ENCODE results near the gene NASP.
"Not testable (repeated sequence)": the region's sequence is repeated elsewhere in the genome, so short reads cannot be mapped to it uniquely, and the experiment has no call there.

The NASP gene

DNA sequence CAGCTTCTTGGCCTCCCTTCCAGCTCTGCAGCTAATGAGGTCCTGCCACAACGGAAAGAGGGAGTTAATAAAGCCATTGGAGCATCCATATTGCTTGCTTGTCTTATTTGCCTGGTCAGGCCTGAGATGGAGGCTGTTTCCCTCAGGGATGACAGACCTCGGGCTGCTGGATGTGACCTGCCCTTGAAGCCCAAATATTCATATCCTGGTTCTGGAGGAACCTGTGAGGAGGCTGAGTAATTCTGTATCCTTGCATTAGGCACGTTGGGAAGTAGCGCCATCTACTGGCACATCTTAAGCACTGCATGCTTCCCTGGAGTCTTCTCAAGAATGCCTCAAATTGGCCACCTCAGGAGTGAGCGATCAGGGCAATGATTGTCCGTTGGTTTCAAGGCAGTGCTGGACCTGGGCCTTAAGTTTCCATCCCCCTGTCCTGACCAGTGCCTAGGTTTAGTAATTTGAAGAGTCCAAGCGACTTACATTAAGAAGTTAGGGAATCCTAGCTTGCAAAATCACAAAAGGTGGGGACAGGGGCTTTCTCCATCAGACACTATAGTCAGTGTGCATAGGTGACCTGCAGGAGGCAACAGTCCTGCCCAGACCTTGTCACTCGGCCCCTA lies 13.8 kb upstream of the NASP start:
- DNase-seq = peak; percentile 80

DNA sequence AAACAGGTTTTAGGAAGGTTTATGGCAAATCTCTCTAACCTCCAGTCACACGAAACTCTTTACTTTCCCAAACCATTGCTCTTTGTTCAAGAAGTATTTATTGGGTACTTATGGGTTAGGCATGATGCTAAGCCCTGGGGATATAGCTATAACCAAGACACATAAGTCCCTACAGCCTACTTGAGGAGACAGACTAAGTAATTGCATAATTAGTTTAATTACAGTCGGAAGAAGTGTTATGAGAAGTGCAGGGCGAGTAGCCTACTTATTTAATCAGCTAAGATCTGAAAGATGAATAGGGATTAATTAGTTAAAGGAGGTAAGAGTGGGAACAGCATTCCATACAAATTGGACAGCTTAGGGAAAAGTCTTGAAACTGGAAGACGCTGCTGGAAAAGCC lies 13.2 kb upstream of the NASP start:
- DNase-seq = no peak

DNA sequence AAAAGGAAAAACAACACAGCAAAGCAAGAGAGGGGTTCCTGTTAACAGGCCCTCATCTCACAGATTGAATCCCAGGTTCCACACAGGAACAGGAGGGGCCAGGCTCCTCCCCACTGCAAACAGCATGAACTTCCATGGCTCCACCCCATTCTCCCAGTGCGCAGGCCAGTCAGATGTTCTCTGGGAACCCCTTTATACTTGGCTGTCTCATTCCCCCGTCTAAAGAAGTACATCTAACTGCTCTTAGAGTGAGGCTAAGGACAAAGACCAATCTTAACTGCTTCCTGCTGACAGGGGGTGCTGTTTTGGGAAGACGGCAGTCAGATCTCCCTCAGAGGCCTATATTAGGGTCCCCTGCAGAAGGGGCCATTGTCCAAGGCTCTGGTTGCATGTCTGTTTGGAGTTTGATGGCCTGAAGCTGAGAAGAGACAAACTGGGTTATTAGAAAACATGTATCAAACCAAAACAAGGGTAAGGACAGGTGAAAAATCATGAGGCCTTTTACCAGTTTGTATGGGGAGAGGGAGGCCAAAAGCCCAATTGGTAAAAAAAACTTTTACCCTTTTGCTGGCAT lies 10.5 kb upstream of the NASP start:
- no peak for DNase-seq

DNA sequence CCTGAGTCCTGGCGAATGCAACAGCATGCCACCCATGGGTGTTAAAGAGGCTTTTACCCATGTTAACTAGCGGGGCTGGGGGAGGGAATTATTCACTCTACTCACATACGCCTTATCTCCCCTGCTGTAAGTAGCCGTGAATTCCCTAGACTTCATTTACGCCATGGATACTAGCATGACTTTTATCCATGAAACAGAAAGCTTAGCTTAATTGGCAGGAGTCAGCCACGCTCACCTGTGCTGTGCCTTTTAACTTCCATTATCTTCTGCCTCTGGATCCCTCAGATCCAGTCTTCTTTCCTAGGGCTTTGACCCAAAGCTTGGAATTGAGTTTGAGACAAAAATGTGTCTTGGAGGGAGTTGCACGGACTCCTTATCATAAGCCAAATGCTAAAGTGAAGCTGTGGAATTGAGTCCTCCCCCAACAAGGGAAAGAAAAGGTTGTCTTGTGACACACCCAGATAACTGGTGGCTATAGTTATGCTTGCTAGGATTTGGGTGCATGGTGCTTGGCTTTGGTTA lies 9.7 kb upstream of the NASP start:
- no peak for DNase-seq

DNA sequence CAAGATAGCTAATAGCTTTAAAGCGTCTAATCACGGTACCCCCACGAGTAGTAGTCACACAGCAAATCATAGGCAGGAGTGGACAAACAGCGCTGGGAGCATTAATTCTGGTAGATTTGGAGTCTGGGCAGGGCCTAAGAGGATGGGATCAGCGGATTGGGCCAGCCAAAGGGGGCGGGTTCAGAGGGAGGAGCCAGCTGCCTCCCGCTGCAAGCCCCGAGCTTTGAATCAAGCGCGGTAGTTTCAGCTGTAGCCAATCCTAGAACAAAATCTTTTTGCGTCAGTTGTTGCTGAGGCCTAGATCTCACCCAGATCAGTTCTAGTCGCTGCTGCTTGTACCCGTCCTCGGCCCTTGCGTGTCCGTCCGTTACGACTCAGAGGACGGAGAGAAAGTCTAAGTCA lies 576 bp upstream of the NASP start:
- DNase-seq = peak; percentile 99

DNA sequence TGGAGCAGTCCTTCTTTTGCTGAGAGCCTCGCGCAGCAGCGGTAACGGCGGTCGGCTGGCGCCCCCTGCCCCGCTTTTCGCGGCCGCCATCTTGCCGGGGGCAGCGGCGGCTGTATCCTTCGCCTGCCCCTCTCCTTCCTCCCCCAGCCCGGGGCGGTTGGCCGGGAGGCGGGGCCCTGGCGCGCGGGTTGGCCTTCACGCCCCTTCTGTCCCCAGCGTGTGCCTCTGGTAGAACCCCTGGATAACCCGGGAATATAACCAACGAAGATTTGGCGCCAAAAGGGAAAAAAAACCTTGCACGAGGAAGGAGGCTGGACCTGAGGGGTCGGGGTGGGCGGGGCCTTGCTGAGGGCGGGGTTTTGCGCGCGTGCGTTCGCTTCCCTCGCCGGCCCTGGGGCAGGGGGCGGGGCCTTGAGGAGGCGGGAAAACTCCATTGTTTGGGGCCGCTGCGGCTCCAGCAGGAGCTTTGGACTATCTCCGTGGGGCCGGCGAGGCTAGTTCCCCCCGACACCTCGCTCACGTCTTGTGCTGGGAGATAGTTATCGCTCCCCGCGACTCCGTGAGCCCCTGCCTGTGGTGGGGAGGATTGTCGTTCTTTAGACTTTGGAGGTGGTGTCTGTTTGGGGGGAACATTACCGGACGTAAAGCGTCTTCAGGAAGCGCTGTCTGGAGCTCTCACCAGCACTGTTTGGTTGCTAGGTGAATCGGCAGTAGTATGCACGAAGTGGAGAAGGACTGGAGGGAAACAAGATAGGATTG lies 689 bp downstream of the NASP start:
- peak; percentile 95 for DNase-seq

DNA sequence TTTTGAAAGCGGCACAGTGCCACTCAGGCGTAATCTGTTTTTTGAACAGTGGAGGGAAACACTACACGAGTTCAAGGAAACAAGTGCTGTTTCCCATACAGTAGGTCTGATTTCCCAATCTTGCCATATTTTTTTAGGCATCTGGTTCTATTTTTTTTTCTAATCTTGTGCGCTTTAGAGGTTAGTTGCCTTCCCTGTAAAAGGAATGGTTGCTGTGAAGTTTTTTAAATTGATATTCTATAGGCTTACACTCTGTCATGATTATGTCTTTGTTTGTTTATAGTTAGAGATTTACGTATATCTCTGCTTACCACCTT lies 1.2 kb downstream of the NASP start:
- no peak for DNase-seq

DNA sequence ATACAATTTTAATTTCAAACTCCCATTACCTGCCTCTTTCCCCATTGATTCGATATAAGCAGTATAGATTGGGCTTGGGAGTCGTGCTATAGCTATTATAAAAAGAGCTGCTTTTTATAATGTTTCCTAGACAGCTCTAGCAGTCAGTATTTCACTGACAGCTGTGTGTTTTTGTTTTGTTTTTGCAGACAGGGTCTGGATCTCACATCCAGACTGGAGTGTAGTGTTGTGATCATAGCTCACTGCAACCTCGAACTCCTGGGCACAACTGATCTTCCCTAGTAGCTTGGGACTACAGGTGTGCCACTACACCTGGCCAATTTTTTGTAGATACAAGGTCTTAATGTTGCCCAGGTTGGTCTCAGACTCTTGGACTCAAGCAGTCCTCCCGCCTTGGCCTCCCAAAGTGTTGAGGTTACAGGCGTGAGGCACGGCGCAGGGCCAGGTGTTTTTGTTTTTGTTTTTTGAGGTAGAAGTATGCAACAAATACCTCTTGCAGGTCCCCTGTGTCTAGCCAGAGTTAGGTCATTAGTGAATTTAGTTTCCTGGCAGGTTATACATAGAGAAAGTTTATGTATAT lies 1.7 kb downstream of the NASP start:
- no peak for DNase-seq

DNA sequence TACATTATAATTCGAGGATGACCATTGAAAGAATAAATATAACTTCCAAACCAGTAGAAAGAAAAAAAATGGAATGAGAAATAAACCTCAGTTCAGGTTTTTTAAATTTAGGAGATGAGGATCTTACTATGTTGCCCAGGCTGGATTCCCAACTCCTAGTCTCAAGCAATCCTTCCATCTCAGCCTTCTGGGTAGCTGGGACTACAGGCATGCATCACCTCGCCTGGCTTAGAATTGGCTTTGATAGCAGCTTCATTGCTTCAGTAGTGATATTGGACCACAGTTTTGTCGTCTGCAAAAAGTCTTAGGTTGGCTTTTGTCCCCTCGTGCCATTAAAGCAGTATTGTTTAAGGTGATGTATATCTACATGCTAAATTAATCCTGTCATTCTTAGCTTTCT lies 2.9 kb downstream of the NASP start:
- no peak for DNase-seq

DNA sequence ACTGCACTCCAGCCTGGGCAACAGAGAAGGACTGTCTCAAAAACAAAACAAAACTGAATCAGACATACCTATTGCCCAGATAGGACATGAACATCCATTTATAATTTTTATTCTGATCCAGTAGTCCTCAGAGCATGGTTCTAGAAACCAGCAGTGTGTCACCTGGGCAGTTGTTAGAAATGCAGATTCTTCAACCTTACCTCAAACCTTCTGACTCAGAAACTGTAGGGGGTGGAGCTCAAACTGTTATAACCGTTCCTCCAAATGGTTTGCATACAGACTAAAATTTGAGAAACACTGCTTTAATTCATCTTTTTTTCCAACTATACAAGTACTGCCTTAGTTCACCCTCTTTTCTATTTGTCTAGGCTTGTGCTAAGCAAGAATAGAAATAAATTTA lies 6.0 kb downstream of the NASP start:
- DNase-seq = no peak

DNA sequence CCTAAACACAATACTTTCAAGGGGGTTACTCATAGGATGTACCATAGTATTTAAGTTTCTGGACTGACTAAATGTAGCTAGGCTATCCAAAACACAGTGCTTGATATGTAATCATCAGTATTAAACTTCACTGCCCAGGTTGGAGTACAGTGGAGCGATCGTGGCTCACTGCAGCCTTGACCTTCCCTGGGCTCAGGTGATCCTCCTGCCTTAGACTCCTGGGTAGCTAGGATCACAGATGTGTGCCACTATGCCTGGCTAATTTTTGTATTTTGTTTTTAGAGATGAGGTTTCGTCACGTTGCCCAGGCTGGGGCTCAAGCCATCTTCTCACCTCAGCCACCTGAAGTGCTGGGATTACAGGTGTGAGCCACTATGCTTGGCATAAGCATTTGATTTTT lies 10.6 kb downstream of the NASP start:
- DNase-seq = no peak

DNA sequence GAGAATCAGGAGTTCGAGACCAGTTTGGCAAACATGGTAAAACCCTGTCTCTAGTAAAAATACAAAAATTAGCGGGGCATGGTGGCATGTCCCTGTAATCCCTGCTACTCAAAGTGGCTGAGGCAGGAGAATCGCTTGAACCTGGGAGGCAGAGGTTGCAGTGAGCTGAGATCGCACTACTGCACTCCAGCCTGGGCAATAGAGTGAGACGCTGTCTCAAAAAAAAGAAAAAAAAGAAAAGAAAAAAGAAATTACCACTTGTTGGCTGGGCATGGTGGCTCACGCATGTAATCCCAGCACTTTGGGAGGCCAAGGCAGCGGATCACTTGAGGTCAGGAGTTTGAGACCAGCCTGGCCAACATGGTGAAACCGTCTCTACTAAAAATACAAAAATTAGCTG lies 12.9 kb downstream of the NASP start:
- DNase-seq = not testable (repeated sequence)

DNA sequence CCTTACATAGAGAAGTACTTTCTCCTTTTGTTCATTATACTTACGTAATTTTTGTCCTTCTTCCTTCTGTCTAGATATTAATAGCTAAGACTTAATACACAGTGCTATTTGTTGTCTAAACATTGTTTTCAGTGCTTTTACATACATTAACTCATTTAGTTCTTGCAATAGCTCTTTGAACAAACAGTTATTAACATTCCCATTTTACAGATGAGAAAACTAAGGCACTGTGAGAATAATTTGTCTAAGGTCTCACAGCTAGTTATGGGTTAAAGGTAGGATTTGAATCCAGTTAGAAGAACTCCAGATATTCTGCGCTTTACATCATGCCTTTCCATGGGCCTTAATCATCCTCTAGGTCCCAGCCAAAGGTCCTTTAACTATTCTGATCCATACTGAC lies 20.4 kb downstream of the NASP start:
- no peak for DNase-seq

DNA sequence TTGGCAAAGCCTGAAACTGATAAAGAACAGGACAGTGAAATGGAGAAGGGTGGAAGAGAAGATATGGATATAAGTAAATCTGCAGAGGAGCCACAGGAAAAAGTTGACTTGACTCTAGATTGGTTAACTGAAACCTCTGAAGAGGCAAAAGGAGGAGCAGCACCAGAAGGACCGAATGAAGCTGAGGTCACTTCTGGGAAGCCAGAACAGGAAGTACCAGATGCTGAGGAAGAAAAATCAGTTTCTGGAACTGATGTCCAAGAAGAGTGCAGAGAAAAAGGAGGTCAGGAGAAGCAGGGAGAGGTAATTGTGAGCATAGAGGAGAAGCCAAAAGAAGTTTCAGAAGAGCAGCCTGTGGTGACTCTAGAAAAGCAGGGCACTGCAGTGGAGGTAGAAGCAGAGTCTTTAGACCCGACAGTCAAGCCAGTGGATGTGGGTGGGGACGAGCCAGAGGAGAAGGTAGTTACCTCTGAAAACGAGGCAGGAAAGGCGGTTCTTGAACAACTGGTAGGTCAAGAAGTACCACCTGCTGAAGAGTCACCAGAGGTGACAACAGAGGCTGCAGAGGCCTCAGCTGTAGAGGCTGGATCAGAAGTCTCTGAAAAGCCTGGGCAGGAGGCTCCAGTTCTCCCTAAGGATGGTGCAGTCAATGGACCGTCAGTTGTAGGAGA lies 23.7 kb downstream of the NASP start:
- DNase-seq = no peak

DNA sequence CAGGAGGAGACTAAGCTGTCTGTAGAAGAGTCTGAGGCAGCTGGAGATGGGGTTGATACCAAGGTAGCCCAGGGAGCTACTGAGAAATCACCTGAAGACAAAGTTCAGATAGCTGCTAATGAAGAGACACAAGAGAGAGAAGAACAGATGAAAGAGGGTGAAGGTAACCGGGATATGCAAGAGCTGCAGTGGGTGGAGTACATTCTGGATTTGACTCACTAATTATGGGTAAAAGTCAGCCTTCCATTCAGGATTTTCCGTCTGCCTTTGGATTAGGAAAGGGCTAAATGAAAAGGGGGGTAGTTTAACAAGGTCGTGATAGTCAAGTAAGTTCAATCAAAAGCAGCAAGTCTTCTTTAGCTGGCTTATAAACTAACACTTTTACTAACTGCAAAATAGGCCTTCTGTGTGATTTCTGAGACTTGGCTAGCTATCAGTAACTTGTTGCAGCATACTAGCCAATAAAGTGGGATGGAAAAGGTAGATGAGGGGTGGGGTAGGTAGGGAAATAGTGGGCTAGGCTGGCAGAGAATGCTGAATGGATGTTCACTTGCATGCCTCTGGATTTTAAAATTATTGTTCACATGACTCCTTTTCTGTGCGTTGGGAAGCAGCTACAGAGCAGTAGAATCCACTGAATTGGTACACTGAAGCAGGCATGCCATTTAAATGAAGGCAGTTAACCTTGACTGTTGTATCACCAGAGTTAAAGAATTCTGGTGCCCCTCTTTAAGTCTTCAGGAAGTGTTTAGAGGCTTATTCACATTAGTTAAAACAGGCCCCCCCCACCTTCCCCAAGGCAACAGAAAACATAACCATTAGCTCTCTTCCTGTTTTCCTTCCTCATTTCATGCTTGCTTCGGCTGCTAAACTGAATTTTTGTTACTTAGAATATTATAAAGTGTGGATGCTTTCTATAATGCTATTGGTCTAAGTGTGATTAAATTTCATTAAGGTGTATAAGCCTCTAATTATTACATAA lies 24.6 kb downstream of the NASP start:
- no peak for DNase-seq

DNA sequence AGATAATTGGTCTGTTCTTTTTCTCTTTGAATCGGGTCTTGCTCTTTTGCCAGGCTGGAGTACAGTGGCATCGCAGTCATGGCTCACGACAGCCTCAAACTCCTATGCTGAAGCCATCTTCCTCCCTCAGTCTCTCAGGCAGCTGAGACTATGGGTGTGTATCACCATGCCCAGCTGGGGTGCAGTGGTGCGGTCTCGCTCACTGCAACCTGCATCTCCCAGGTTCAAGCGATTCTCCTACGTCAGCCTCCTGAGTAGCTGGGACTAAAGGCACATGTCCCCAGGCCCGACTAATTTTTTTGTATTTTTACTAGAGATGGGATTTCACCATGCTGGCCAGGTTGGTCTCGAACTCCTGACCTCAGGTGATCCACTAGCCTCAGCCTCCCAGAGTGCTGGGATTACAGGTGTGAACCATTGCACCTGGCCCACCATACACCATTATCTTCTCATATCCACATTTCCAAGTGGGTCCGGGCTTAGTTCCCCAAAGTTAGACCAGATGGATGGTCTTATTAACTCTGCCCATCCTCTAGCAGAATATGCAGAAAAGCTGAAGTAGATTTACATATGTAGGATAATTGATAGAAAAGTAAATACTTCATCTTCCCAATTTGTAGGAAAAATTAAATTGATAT lies 26.9 kb downstream of the NASP start:
- no peak for DNase-seq

DNA sequence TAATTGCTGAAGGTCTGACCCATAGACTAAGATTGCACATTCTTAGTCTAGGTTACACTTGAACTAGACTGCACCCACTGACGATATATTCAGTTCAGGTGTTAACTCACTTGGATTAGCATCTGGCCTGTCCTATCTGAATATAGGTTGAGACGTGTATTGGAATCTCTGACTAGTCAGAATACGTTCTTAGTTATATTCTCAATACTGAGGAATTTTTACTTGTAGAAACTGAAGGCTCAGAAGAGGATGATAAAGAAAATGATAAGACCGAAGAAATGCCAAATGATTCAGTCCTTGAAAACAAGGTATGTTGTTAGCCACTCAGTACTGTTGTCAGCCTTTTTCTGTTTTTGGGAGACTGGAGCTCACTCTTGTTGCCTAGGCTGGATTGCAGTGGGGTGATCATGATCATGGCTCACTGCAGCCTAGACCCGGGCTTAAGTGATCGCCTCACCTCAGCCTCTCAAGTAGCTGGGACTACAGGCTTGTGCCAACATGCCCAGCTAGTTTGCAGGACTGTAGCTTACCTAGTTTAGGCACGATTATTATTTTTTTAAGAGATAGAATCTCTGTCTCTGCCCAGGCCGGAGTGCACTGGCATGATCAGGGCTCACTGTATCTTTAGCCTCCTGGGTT lies 29.2 kb downstream of the NASP start:
- no peak for DNase-seq

DNA sequence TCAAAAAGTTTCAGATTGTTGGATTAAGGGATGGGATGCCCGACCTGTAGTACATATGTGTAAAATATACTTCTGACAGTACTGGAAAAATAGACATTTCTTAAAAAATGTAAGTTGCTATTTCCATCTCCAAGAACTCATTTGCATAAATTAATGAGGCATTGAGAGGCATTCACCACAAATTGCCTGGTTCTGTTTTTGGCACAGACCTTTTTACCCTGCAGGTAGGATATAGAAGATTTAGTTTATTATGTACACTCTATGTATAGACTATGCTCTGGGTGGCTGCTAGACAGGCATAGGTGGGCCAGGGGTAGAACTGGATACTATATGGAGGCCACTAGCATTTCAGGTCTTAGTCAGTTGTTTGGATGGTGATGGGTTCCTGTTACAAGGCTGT lies 32.0 kb downstream of the NASP start:
- DNase-seq = no peak

DNA sequence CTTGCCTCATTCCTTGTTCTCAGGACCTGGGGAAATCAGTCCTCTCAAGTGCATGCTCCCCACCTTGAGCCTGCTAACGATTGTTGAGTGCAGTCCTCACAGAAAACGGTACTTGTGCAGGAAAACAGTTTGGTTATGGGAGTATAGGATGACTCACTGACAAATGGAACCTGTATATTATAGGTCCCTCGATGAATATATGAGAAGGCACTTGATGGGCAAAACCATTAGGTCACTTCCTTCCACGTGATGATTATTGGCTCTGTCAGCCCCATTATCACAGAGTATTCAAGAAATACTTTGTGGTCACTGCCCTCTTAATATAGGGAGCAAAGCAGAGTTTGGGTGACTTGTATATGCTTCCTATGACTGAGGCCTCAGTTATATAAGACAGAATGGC lies 33.8 kb downstream of the NASP start:
- DNase-seq = no peak

DNA sequence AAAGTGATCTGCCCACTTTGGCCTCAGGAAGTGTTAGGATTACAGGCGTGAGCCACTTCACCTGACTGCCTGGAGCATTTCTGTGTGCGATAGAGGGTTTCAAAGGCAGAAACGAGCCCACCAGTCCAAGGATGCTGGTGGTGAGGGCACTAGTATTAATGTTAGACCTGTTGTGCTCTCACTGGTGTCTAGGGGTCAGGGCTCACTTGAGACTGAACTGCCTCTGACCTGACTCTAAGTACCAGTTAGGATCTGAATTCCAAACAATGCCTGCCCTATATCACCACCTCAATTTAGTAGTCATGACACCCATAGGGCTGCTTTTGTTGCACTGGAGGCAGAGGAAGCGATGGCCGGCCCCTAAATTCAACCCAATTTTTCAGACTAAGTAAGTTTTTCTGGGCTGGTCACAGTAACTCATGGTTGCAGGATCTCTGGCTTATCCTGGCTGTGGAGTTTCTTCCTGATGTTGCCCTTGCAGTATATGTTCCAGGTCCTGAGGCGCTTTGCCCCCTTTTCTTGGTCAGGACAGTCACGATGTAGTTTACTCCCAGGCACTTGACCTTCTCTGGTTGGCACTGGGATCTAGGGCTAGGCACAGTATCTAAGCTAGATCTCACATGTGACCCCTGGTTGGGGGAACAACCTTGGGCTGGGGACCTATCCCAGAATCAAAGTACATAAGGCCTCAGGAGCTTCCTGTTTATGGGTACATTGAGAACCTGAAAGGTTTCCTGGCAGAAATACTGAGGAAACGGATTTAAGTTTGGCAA lies 35.5 kb downstream of the NASP start:
- DNase-seq = no peak
